Progenitor cell of endocrine pancreas (in vitro differentiated cells): ENCODE results near the gene SYNE2. TPM values are rescaled to one million over a fixed set of nuclear protein-coding genes. Genes with fewer than 3 reads are reported as not detected.

ENCODE experiments used
- DNase-seq: peaks from one replicate; pipeline ENCODE4 v3.0.0; 2021; ENCODE audit warnings: low spot score; ENCODE audit not compliant: unreplicated experiment
- H3K27ac Mint-ChIP-seq: 2 replicates; pipeline ENCODE4 v1.8.0; 2021; ENCODE audit warnings: mild to moderate bottlenecking, moderate library complexity, mixed read lengths
- H3K27me3 Mint-ChIP-seq: 2 replicates; pipeline ENCODE4 v1.8.0; 2021; ENCODE audit warnings: mixed read lengths
- H3K36me3 Mint-ChIP-seq: 2 replicates; pipeline ENCODE4 v1.8.0; 2022; ENCODE audit warnings: mixed read lengths; ENCODE audit not compliant: insufficient read depth
- H3K4me1 Mint-ChIP-seq: 2 replicates; pipeline ENCODE4 v1.8.0; 2021; ENCODE audit warnings: low read depth, mixed read lengths
- H3K4me3 Mint-ChIP-seq: 2 replicates; pipeline ENCODE4 v1.8.0; 2021; ENCODE audit warnings: low read depth, mild to moderate bottlenecking, moderate library complexity, mixed read lengths
- H3K9me3 Mint-ChIP-seq: 2 replicates; pipeline ENCODE4 v1.8.0; 2021; ENCODE audit warnings: low read depth, mixed read lengths
- total RNA-seq: library from RNA; stranded (reverse); gene quantifications from 2 replicates; pipeline ENCODE4 v1.2.1, GENCODE V29; 2021
- TF ChIP-seq, protein P1 (sequence below): fragments of 200-600 bp; sonication (generic); IDR thresholded peaks from one replicate; pipeline ENCODE4 v1.5.0; 2021; ENCODE audit warnings: antibody characterized with exemption, mild to moderate bottlenecking; ENCODE audit not compliant: unreplicated experiment

Gene SYNE2
- total RNA-seq, 1 donor from 2014 or later: 108 TPM

DNA sequence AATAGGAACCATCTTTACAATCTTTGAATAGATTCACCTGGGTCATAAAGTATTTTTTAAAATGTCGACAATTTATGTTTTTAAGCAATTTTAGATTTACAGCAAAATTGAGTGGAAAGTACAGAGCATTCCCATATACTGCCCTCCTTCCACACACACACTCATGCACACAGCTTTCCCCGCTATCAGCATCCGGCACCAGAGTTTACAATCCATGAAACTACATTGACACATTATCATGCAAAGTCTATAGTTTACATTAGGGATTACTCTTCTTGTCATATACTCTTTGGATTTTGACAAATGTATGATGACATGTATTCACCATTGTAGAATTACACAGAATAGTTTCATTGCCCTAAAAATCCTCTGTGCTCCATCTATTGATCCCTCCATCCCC, 9.0 kb upstream of the SYNE2 start:
- no peaks in the 10 kb centered on the region for H3K36me3 Mint-ChIP-seq
- H3K9me3 Mint-ChIP-seq: peaks cover 5% of the 10 kb centered on the region
- no peak overlapping the region for H3K4me3 Mint-ChIP-seq
- TF ChIP-seq, protein P1, sequence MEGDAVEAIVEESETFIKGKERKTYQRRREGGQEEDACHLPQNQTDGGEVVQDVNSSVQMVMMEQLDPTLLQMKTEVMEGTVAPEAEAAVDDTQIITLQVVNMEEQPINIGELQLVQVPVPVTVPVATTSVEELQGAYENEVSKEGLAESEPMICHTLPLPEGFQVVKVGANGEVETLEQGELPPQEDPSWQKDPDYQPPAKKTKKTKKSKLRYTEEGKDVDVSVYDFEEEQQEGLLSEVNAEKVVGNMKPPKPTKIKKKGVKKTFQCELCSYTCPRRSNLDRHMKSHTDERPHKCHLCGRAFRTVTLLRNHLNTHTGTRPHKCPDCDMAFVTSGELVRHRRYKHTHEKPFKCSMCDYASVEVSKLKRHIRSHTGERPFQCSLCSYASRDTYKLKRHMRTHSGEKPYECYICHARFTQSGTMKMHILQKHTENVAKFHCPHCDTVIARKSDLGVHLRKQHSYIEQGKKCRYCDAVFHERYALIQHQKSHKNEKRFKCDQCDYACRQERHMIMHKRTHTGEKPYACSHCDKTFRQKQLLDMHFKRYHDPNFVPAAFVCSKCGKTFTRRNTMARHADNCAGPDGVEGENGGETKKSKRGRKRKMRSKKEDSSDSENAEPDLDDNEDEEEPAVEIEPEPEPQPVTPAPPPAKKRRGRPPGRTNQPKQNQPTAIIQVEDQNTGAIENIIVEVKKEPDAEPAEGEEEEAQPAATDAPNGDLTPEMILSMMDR: no peak
- H3K27ac Mint-ChIP-seq: no peak overlapping the region
- H3K27me3 Mint-ChIP-seq: no peaks in the 10 kb centered on the region
- peaks cover 3% of the 10 kb centered on the region for H3K4me1 Mint-ChIP-seq
- no peak for DNase-seq

DNA sequence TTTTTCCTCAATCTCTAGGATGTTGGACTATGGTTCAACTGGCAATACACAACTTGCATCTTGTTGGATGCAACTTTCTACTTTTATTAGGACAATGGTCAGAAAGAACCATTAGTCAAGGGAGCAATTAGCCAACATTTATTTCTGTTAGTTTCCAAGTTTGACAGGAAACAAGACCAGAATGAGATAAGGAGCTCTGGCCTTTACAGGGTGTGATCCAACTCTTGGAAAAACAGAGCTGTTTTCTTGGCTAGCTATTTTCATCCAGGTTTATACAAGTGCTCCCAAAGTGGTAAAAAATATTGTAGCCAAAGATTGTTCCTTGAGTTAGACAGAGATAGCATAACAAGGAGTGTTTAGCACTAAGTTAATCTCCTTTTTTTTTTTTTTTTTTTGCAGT, 3.9 kb upstream of the SYNE2 start:
- TF ChIP-seq, protein P1: no peak
- Mint-ChIP-seq H3K27ac (no peak overlapping the region), H3K9me3 (no peaks in the 10 kb centered on the region), H3K36me3 (no peaks in the 10 kb centered on the region), H3K4me1 (peaks cover 11% of the 10 kb centered on the region), H3K27me3 (peaks cover 8% of the 10 kb centered on the region), H3K4me3 (no peak overlapping the region)
- no peak for DNase-seq

DNA sequence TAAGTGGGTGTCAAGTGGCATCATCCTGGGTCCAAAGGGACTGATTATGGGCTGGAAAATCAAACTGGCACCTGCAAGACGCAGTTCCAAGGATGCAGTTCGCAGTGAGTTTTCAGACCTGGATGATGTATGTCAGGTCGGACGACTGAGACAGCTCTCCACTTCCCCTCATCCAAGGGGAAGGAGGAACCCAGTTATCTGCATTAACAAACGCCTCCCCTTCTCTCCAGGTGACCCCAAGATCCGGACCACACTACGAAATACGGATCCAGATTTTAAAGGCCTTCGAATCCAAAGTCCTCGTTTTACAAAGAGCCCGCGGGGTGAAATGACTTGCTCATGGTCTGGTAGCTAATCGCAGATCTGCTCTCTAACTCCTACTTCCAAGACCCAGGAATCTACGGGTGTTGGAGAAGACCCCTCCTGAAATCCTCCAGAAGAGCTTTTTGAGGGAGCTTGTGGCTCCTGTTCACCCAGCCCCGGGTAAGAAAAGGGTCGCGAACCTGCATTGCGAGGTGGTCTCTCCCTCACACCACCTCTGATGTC, 460 bp upstream of the SYNE2 start:
- H3K27me3 Mint-ChIP-seq: peaks cover 8% of the 10 kb centered on the region
- H3K27ac Mint-ChIP-seq: peak overlapping the region; percentile 98
- peak overlapping the region; percentile 96 for H3K4me3 Mint-ChIP-seq
- TF ChIP-seq, protein P1: no peak
- H3K36me3 Mint-ChIP-seq: no peaks in the 10 kb centered on the region
- no peaks in the 10 kb centered on the region for H3K9me3 Mint-ChIP-seq
- DNase-seq: no peak
- peaks cover 32% of the 10 kb centered on the region for H3K4me1 Mint-ChIP-seq

DNA sequence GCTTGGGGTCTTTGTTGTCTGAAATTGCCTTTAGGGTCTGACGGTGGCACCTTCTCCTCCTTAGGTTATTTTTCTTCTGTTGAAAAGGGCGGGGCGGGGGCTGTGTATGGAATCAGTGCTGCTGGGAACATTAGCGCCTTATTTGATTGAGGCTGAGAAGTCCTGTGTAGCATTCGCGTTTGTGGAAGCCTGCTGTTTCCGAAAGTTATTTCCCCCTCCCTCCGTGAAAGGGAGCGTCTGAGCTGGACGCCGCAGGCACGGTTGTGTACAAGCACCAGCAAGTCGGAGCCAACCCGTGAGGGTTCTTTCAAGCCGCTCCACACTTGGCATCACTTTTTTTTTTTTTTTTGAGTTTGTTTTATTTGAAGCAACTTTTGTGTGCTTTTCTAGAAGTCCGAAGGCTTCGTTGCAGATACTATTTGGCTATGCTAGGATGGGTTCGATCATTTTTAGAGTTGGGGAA, 1.1 kb downstream of the SYNE2 start:
- TF ChIP-seq, protein P1: no peak
- Mint-ChIP-seq H3K4me3 (peak overlapping the region; percentile 96), H3K27ac (peak overlapping the region; percentile 99), H3K4me1 (peaks cover 32% of the 10 kb centered on the region), H3K9me3 (no peaks in the 10 kb centered on the region), H3K36me3 (no peaks in the 10 kb centered on the region), H3K27me3 (peaks cover 8% of the 10 kb centered on the region)
- DNase-seq: peak; percentile 18

DNA sequence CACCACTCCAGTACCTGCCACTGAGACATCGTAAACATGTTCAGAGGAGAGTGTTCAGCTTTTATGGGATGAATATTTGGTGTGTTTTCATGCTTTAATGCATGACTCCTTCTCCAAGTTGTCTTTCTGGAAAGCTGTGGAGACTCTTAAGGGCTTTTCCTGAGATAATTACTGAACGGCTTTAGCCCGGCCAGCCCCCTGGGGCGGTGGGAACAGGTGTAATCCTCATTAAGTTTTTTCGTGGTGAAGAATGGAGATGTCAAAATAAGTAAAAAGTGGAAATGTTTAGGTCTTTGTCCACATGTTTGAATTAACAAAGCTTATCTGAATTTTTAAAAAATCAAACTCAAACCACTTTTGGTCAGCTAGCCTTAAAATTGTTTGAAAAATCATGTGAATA, 1.5 kb downstream of the SYNE2 start:
- peak overlapping the region; percentile 99 for H3K27ac Mint-ChIP-seq
- no peaks in the 10 kb centered on the region for H3K9me3 Mint-ChIP-seq
- H3K36me3 Mint-ChIP-seq: no peaks in the 10 kb centered on the region
- H3K4me1 Mint-ChIP-seq: peaks cover 28% of the 10 kb centered on the region
- TF ChIP-seq, protein P1: no peak
- H3K4me3 Mint-ChIP-seq: peak overlapping the region; percentile 96
- peaks cover 8% of the 10 kb centered on the region for H3K27me3 Mint-ChIP-seq
- no peak for DNase-seq
